Measurements from ENCODE around the gene BZW2.

Gene BZW2

GRCh38 chr7:16693601-16694318 is 47.8 kb downstream of the BZW2 start:
- H3K4me3 ChIP-seq (ENCODE audit: low read depth, low read length): no peak overlapping the region
- in situ Hi-C loops (cut with HindIII; ENCODE audit: low sequenced_read_pairs): no loop called here
- no peak for DNase-seq (ENCODE audit: low read depth)
- TF ChIP-seq CTCF (IDR thresholded peaks at IDR 0.05; ENCODE audit: low read depth, low read length, missing control alignments): no peak

- in situ Hi-C loops (cut with HindIII; ENCODE audit: low sequenced_read_pairs): no loop called here
- no peak for TF ChIP-seq CTCF (IDR thresholded peaks at IDR 0.05; ENCODE audit: low read depth, low read length, missing control alignments)
- DNase-seq (ENCODE audit: low read depth): no peak
- no peak overlapping the region for H3K4me3 ChIP-seq (ENCODE audit: low read depth, low read length)
Measured at GRCh38 chr7:16694806-16695205, 48.8 kb downstream of the BZW2 start.

GRCh38 chr7:16695621-16696237 is 49.7 kb downstream of the BZW2 start:
- no peak overlapping the region for H3K4me3 ChIP-seq (ENCODE audit: low read depth, low read length)
- in situ Hi-C loops (cut with HindIII; ENCODE audit: low sequenced_read_pairs): no loop called here
- DNase-seq (ENCODE audit: low read depth): peak; percentile 76
- TF ChIP-seq CTCF (IDR thresholded peaks at IDR 0.05; ENCODE audit: low read depth, low read length, missing control alignments): peak; percentile 70

- H3K4me3 ChIP-seq (ENCODE audit: low read depth, low read length): no peak overlapping the region
- DNase-seq (ENCODE audit: low read depth): no peak
- in situ Hi-C loops (cut with HindIII; ENCODE audit: low sequenced_read_pairs): no loop called here
- no peak for TF ChIP-seq CTCF (IDR thresholded peaks at IDR 0.05; ENCODE audit: low read depth, low read length, missing control alignments)
Measured at GRCh38 chr7:16697507-16698199, 51.7 kb downstream of the BZW2 start.

- DNase-seq (ENCODE audit: low read depth): no peak
- in situ Hi-C loops (cut with HindIII; ENCODE audit: low sequenced_read_pairs): no loop called here
- H3K4me3 ChIP-seq (ENCODE audit: low read depth, low read length): no peak overlapping the region
- TF ChIP-seq CTCF (IDR thresholded peaks at IDR 0.05; ENCODE audit: low read depth, low read length, missing control alignments): no peak
Measured at GRCh38 chr7:16698200-16698905, 52.4 kb downstream of the BZW2 start.

- no peak for TF ChIP-seq CTCF (IDR thresholded peaks at IDR 0.05; ENCODE audit: low read depth, low read length, missing control alignments)
- in situ Hi-C loops (cut with HindIII; ENCODE audit: low sequenced_read_pairs): no loop called here
- H3K4me3 ChIP-seq (ENCODE audit: low read depth, low read length): no peak overlapping the region
- DNase-seq (ENCODE audit: low read depth): no peak
Measured at GRCh38 chr7:16702441-16702840, 56.5 kb downstream of the BZW2 start.

All from astrocyte of the cerebellum (primary cell).